Aorta (tissue), 5 donors: ENCODE data around the gene CCR8. TPM values are rescaled to one million over a fixed set of nuclear protein-coding genes. Genes with fewer than 3 reads are reported as not detected.

Experiments used
- ATAC-seq: fragments of 200-7000 bp; cut with Tn5 transposase; one replicate; pipeline ENCODE4 v1.9.1; 2022; ENCODE audit warnings: moderate library complexity; ENCODE audit not compliant: low FRiP score
- DNase-seq, 2 donors: peaks; one replicate each; pipeline ENCODE4 v3.0.0-alpha.2; 2020
- H3K27ac ChIP-seq, 2 donors: one replicate each; pipeline ENCODE4 v1.5.1; 2013; ENCODE audit warnings: low read length in 2 of 2, mild to moderate bottlenecking in 2 of 2, moderate library complexity in 2 of 2, control low read depth in 1 of 2, inconsistent platforms in 1 of 2, low read depth in 1 of 2
- H3K27me3 ChIP-seq, 2 donors: one replicate each; pipeline ENCODE4 v1.6.1; 2013; ENCODE audit warnings: control low read depth in 1 of 2, low read length in 1 of 2, mild to moderate bottlenecking in 1 of 2, moderate library complexity in 1 of 2; ENCODE audit not compliant: insufficient read depth in 2 of 2, control insufficient read depth in 1 of 2
- H3K36me3 ChIP-seq, 2 donors: one replicate each; pipeline ENCODE4 v1.6.1; 2013; ENCODE audit warnings: control low read depth in 1 of 2, low read length in 1 of 2, mild to moderate bottlenecking in 1 of 2; ENCODE audit not compliant: insufficient read depth in 2 of 2, control insufficient read depth in 1 of 2
- H3K4me1 ChIP-seq, 2 donors: one replicate each; pipeline ENCODE4 v1.6.1; 2013; ENCODE audit warnings: low read length in 2 of 2, control low read depth in 1 of 2, mild to moderate bottlenecking in 1 of 2, moderate library complexity in 1 of 2; ENCODE audit not compliant: insufficient read depth in 2 of 2, control insufficient read depth in 1 of 2
- H3K4me3 ChIP-seq, 2 donors: one replicate each; pipeline ENCODE4 v1.5.1; 2013; ENCODE audit warnings: low read length in 2 of 2, control low read depth in 1 of 2, mild to moderate bottlenecking in 1 of 2
- H3K9me3 ChIP-seq: one replicate; pipeline ENCODE4 v1.6.1; 2013; ENCODE audit warnings: mild to moderate bottlenecking, low read length; ENCODE audit not compliant: control insufficient read depth
- WGBS, 2 donors: extraction: QIAGEN DNeasy Blood & Tissue Kit; methylation state at CpG; one replicate each; pipeline ENCODE4 v1.1.7; 2013; 5-methylcytosine and 5-hydroxymethylcytosine counted together
- intact Hi-C, 2 donors: fragments of 100-400 bp; cut with DNase I; formaldehyde crosslinking; loops; one replicate each; pipeline versions ENCODE4 v1.14.2 to v1.15.0; 2022
- polyA plus RNA-seq, 2 donors: library from polyadenylated mRNA; stranded (reverse); fragments of 200-250 nt; gene quantifications; one replicate each; pipeline ENCODE4 v1.2.3, GENCODE V29; 2013
- total RNA-seq, 2 donors: library from RNA; stranded (reverse); fragmentation: NEBNext Ultra II Directional; extraction: Animal tissue kit (Norgen Biotek cat#: 25700); gene quantifications; one replicate each; pipeline ENCODE4 v1.2.1, GENCODE V29; 2021
- donor health status: healthy with polysubstance abuse.
- donor health status: Bipolar disorder and iron deficiency.
- donor health status: DM: no; HTN: no; CAD: no.
- donor health status: DM: no; HTN: no; CAD: no.
- donor health status: DM: yes; HTN: yes; CAD: no.

Gene CCR8
- total and polyA plus RNA-seq, 4 donors, result not detected

DNA sequence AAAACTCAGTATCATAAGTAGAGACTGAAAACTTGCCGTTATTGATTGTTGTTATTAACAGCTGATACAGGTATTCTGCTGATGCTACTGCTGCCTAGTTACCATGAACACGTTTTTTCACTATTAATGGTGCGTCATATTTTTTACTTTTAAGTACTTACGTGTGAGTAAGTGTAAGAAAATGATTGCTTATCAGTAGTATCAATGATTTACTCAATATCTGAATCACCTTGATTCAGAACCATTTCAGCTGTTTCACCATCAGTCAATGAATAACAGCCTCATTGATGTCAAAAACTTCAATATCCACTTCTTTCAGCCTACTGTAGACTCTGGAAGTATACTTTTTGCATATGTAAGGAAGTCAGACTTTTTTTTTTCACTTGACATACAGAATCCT lies 4.7 kb downstream of the CCR8 start:
- intact Hi-C loops, result no loop called here
- H3K27me3 ChIP-seq, result no peaks in the 10 kb centered on the region

DNA sequence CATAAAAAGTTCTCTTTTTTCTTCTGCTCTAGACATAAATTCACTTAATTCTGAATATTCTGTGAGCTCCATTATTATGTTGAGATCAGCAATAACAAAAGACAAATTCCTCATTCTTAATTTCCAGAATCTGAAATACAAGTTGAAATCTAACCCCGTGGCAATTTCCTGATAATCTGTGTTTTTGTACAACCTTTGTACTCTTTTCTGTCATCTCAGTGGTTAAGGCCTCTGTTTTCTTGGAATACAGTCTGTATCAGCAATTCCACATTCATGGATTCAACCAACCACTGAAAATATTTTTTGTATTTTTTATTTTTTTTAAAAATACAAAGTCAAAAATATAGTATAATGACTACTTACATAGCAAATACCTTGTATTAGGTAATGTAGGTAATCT lies 8.7 kb downstream of the CCR8 start:
- H3K36me3 ChIP-seq, result no peaks in the 10 kb centered on the region
- H3K4me1 ChIP-seq, result no peaks in the 10 kb centered on the region
- H3K9me3 ChIP-seq, result no peaks in the 10 kb centered on the region
- 61 to 68% methylated on average over 1 of the region's 1 CpG for WGBS, 2 donors
- H3K4me3 ChIP-seq, result no peak overlapping the region
- intact Hi-C loops, result no loop called here
- no peaks in the 10 kb centered on the region for H3K27me3 ChIP-seq
- no peak for ATAC-seq
- H3K27ac ChIP-seq, result no peak overlapping the region
- no peak for DNase-seq

More for the DNA sequence above, 4.7 kb downstream of the CCR8 start:
- no peaks in the 10 kb centered on the region for H3K4me1 ChIP-seq
- H3K9me3 ChIP-seq, result no peaks in the 10 kb centered on the region
- no peaks in the 10 kb centered on the region for H3K36me3 ChIP-seq
- WGBS, 2 donors, result 80 to 84% methylated on average over 4 of the region's 4 CpGs
- no peak overlapping the region for H3K27ac ChIP-seq
- no peak for ATAC-seq
- H3K4me3 ChIP-seq, result no peak overlapping the region
- DNase-seq, result no peak

DNA sequence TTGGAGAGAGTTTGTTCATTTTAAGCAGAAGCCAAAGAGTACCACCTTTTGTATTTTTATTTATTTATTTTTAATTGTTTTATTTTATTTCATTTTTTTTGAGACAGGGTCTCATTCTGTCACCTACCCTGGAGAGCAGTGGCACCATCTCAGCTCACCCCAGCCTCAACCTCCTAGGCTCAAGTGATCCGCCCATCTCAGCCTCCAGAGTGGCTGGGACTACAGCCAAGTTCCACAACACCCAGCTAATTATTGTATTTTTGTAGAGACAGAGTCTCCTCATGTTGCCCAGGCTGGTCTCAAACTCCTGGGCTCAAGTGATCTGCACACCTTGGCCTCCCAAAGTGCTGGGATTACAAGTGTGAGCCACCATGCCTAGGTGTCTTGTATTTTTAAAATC lies 9.6 kb downstream of the CCR8 start:
- ATAC-seq (no peak), DNase-seq (no peak)
- no peaks in the 10 kb centered on the region for H3K27me3 ChIP-seq
- H3K4me1 ChIP-seq, result no peaks in the 10 kb centered on the region
- intact Hi-C loops, result no loop called here
- H3K36me3 ChIP-seq, result no peaks in the 10 kb centered on the region
- 69 to 76% methylated on average over 1 of the region's 1 CpG for WGBS, 2 donors
- no peak overlapping the region for H3K27ac ChIP-seq
- no peaks in the 10 kb centered on the region for H3K9me3 ChIP-seq
- H3K4me3 ChIP-seq, result no peak overlapping the region

DNA sequence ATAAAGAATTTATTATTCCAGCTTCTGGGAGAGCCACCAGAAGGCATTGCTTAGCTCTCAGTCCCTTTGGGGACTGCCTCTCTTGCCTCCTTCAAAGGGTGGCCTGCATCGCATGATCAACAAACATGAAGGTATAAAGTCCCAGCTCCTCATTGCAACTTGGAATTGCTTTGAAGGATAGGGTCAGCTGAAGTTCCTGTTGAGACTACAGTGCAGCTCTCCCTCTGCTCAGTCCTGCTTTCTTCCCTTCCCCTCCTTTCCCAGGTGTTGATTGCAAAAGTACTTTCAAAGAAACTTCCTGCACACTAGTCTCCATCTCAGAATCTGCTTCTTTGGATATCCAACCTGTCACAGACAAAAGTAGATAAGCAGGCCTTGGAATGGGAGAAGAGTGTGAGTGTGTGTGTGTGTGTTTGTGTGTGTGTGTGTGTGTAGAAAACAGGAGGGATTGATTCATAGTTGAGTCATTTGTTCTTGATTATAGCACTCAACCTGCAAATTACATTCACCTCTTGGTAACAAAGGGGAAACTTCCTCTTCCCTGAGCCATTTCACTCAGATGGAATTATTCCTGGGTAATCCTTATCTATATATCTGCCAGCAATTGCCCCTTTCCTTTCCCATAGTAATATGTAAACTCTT lies 13.7 kb downstream of the CCR8 start:
- ATAC-seq (no peak), DNase-seq (no peak)
- intact Hi-C loops, result no loop called here
- H3K27me3 ChIP-seq, result no peaks in the 10 kb centered on the region
- H3K36me3 ChIP-seq, result no peaks in the 10 kb centered on the region
- H3K27ac ChIP-seq, result no peak overlapping the region
- H3K4me1 ChIP-seq, result no peaks in the 10 kb centered on the region
- WGBS, 2 donors, result 68 to 83% methylated on average over 1 of the region's 1 CpG
- no peaks in the 10 kb centered on the region for H3K9me3 ChIP-seq
- H3K4me3 ChIP-seq, result no peak overlapping the region

DNA sequence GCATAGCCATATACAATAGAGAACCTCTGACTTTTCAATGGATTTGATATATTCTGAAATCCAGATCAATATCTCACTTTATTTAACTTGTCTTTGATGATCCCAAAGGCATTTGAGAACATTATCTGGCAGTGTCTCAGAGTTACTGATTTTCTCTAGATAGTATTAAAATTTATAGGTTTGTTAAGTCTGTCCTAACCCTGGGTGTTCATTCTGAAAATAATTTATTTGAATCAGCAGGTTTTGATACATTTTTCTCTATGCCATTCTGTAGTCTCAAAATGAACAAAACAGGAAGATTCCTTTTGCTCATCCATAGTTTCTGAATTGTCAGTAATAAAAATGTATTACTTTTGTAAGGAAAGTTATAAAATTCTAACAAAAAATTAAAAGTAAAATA lies 14.3 kb downstream of the CCR8 start:
- DNase-seq (no peak), ATAC-seq (no peak)
- Histone ChIP-seq H3K27me3 (no peaks in the 10 kb centered on the region), H3K27ac (no peak overlapping the region), H3K4me1 (no peaks in the 10 kb centered on the region), H3K36me3 (no peaks in the 10 kb centered on the region), H3K4me3 (no peak overlapping the region), H3K9me3 (no peaks in the 10 kb centered on the region)
- intact Hi-C loops, result no loop called here

DNA sequence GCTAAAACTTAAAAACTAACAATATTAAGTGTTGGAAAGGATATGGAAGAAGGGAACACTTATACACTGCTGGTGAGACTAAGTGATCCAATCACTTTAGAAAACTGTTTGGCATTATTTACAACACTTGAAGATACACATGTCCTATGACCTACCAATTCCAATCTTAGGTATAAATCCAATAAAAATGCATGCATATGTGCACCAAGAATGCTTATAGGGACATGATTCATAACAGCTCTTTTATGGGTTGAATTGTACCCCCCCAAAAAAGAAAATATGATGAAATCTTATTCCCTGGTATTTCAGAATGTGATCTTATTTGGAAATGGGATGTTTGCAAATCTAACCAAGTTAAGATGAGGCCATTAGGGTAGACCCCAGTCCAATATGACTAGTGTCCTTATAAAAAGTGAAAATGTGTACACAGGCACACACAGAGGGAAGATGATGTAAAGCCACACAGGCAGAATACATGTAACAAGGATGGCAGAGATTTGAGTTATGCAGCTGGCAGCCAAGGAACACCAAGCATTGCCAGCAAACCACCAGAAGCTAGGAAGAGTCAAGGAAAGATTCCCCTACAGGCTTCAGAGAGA lies 15.3 kb downstream of the CCR8 start:
- ATAC-seq (no peak), DNase-seq (no peak)
- Histone ChIP-seq H3K9me3 (no peaks in the 10 kb centered on the region), H3K27me3 (no peaks in the 10 kb centered on the region), H3K4me1 (no peaks in the 10 kb centered on the region), H3K36me3 (no peaks in the 10 kb centered on the region), H3K4me3 (no peak overlapping the region), H3K27ac (no peak overlapping the region)
- intact Hi-C loops, result no loop called here

DNA sequence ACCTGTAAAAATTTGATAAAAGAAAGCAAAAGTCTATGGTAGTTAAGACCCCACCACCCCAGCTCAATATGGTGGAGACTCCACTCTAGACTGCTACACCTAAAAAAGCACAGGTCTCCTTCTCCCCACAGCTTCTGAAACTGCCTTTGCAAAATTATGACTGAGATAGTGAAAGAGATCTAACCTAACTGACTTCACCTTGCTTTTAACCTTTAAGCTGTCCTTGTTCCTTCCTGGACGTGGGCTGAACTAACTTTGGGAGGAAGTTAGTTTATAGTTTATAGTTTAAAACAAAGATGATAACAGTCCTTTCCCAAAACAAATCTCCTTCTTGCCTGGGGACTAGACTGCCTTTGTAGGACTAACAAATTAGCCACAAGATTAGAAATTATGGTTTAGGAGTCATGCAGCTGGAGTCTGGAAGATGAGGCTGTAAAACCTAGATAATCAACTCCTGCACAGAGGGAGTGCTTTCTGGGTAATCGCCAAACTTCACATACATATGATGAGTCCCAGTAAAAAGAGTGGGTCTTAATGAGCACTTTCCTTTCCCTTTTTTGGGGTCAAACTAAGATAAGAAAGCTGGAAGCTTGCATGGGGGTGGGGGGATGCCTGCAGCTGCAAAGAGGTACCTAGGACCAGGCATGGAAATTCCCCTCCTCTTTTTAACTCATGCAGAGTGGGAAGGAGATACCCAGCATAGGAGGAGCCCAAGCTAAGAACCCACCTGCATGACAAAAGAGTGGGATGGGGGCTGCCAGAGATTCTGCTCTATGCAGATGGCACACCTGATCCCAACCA lies 17.5 kb downstream of the CCR8 start:
- intact Hi-C loops, result no loop called here
- H3K27me3 ChIP-seq, result no peaks in the 10 kb centered on the region
- H3K27ac ChIP-seq, result no peak overlapping the region
- no peak overlapping the region for H3K4me3 ChIP-seq
- H3K4me1 ChIP-seq, result no peaks in the 10 kb centered on the region
- no peaks in the 10 kb centered on the region for H3K9me3 ChIP-seq
- no peak for DNase-seq
- no peak for ATAC-seq
- WGBS, 2 donors, result 44 to 51% methylated on average over 2 of the region's 2 CpGs
- no peaks in the 10 kb centered on the region for H3K36me3 ChIP-seq

DNA sequence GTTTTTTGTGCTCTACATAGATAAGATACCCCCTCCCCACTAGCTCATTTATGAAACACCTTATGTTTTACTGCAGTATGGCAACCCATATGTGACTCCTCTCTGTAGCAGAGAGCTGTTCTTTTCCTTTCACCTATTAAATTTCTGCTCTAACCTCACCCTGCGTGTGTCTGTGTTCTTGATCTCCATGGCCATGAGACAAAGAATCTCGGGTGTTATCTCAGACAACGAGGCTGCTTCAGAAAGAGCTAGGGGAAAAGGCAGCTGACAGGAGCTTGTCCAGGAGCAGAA lies 18.0 kb downstream of the CCR8 start:
- Histone ChIP-seq H3K9me3 (no peaks in the 10 kb centered on the region), H3K4me3 (no peak overlapping the region), H3K27ac (no peak overlapping the region), H3K4me1 (no peaks in the 10 kb centered on the region), H3K36me3 (no peaks in the 10 kb centered on the region), H3K27me3 (no peaks in the 10 kb centered on the region)
- intact Hi-C loops, result no loop called here
- 41 to 52% methylated on average over 3 of the region's 3 CpGs for WGBS, 2 donors
- ATAC-seq, result peak; percentile 33
- DNase-seq, result no peak

DNA sequence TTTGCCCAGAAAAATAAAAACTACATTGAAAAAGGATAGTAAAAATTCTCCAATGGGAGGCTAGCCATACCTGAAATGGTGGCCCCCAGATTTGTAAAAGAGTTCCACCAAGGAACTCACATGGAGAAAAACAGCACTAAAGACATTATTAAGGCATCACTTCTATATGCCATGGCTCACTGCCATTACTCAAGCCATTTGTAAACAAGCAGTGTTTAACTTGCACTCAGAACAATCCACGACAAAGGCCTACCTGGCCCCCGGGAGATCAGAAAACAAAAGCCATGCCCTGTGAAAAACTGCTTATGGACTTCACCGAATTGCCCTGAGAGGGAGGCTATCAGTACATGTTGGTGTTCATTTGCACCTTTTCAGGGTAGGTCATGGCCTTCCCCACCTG lies 19.6 kb downstream of the CCR8 start:
- 55 to 64% methylated on average over 3 of the region's 3 CpGs for WGBS, 2 donors
- no peaks in the 10 kb centered on the region for H3K27me3 ChIP-seq
- intact Hi-C loops, result no loop called here
- DNase-seq (no peak), ATAC-seq (no peak)
- H3K9me3 ChIP-seq, result no peaks in the 10 kb centered on the region
- no peak overlapping the region for H3K4me3 ChIP-seq
- no peaks in the 10 kb centered on the region for H3K4me1 ChIP-seq
- no peak overlapping the region for H3K27ac ChIP-seq
- H3K36me3 ChIP-seq, result no peaks in the 10 kb centered on the region
